GM19372 (cell line): ENCODE results near the gene KLK7.
"Not testable (repeated sequence)": the region's sequence is repeated elsewhere in the genome, so short reads cannot be mapped to it uniquely, and the experiment has no call there.

Experiments
- ATAC-seq: cut with Tn5 transposase; IDR thresholded peaks from one replicate; pipeline ENCODE4 v1.9.1; 2021; ENCODE audit warnings: mild to moderate bottlenecking, low read depth, moderate library complexity; ENCODE audit not compliant: unreplicated experiment

The KLK7 gene

DNA sequence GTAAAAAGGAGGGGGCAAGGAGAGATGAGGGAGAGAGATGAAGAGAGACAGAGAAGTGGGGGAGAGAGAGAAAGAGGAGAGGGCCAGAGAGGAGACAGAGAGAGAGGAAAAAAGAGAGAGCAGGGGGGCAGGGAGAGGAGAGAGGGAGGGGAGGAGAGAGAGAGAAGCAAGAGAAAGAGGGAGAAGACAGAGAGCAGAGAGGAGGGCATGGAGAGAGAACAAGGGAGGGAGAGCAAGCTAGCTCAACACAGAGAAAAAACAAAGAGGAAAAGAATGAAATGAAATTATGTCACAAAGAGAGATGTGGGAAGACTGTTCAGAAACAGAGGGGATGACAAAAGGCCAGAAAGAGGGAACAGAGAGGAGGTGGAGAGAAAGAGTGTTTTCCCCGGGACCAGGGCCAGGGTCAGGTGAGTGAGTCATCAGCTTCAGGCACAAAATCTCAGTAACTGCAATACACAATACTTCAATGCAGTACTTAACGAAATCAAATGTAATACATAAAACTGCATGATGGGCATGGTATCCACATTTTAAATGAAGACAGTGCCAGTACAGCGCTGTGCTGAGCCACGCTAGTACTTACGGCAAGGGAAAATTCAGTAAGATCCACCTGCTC, 4.8 kb downstream of the KLK7 start:
- ATAC-seq, result no peak

DNA sequence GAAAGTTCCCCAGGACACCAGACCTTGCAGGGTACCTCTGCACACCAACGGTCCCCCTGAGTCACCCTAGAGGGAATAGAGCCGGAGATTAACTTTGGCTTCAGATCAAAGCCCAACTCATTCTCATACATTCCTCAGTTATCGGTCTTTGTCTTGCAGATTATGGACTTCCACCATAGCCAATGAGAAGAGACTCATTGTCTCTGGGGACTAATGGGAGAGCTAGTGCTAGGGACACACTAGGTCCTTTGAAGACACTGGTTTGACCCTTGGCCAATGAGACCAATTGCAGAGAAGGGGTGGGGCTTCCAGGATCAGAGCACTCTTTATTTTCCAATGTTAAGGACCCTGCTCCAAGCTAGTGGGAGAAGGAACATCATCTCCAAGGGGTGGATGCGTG, 6.1 kb downstream of the KLK7 start:
- ATAC-seq, result no peak

GRCh38 chr19:50975766-50976165, 8.0 kb downstream of the KLK7 start:
- ATAC-seq, result no peak

- no peak for ATAC-seq
Observed at GRCh38 chr19:50974702-50975556, 8.8 kb downstream of the KLK7 start.

- no peak for ATAC-seq
Observed at GRCh38 chr19:50972795-50973376, 10.8 kb downstream of the KLK7 start.

DNA sequence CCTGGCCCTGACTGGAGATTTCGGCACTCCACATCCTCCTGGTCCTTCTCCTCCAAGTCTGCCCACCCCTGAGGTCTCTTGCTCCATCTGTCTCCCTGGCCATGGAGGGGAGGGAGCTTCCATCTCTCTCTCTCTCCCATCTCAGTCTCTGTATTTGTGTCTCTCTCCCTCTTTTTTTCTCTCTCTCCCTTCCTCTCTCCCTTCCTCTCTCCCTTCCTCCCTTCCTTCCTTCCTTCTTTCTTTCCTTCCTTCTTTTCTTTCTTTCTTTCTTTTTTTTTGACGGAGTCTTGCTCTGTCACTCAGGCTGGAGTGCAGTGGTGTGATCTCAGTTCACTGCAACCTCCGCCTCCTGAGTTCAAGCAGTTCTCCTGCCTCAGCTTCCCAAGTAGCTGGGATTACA, 13.9 kb downstream of the KLK7 start:
- not testable (repeated sequence) for ATAC-seq

GRCh38 chr19:50969413-50969760, 14.3 kb downstream of the KLK7 start, which contains the start of gene KLK6:
TSS of gene KLK6 (minus strand) at chr19:50969591. CDS start at chr19:50968104, 1,487 bp downstream.
- no peak for ATAC-seq

GRCh38 chr19:50968716-50969412, 14.9 kb downstream of the KLK7 start:
- ATAC-seq, result no peak

DNA sequence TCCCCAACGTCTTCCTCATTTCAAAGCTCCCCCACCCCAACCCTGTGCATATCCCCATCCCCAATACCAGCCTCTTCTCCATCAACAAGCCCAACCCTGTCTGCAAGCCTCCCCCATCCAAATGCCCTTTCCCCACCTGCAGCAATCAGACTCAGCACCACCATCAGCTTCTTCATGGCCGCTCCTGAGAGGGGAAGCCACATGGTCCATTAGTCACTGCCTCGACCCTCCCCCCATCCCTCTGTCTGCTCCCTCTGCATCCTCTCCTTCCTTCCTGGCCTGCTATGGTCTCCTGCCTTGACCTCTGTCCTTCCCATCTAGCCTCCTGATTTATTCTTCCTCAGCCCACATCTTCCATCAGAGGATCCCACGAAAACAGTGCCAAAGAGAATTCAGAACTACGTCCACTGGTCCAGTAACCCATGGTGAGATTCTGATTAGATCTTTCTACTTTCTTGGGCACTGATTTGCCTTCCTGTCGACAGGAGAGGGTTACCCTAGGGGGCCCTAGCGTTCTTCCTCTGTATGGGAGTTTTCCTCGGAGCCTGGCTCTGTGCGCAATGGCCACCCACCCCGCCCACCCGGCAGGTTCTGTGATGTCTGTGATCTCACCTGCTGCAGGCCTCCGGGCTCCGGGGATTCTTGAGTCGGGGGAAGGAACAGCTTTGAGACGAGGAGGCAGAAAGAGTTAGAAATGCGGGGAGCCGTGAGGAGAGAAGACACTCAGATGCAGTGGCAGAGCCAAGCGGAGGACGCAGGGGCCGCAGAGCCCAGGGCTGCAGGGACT, 15.6 kb downstream of the KLK7 start:
- ATAC-seq, result no peak

DNA sequence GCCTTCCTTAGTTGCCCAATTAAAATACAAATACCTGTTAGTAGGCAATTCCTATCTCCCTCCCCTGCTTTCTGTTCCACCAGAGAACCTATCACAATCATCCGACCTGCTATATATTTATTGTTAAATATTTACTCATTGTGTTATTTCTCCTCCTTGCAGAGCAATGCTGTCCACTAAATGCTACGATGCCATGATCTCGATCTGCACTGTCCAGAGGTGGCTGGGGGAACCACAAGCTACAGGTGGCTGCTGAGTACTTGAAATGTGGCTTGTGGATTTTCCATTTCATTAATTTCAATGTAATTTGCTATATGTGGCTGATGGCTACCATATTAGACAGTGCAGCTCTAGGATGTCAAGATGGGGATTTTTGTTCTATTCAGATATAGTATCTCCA, 19.5 kb downstream of the KLK7 start:
- ATAC-seq, result no peak

- ATAC-seq, result no peak
Observed at GRCh38 chr19:50963381-50963780, 20.3 kb downstream of the KLK7 start.

DNA sequence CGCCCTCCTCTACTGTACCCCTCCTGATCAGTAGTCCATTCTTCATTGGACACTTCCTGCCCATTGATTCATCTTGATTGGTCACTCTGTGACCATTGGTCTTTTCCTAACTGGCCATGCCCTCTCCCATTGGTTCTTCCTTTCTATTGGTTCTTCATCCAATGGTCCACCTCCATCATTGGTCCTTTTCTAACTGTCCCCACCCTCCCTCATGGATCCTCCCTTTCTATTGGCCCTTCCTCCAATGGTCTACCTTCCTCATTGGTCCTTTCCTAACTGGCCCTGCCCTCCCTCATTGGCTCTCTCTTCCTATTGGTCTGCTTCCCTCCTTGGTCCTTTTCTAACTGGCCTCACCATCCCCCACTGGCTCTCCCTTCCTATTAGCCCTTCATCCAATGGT, 21.5 kb downstream of the KLK7 start:
- ATAC-seq, result no peak

GRCh38 chr19:50959731-50960500, 23.8 kb downstream of the KLK7 start:
- ATAC-seq, result no peak

GRCh38 chr19:50957587-50957986, 26.1 kb downstream of the KLK7 start:
- no peak for ATAC-seq

GRCh38 chr19:50952910-50953309, 30.8 kb downstream of the KLK7 start, which contains the start of gene KLK5:
TSS of gene KLK5 (minus strand) at chr19:50953038. CDS start at chr19:50952657, 381 bp downstream.
- ATAC-seq, result no peak

GRCh38 chr19:50949861-50950260, 33.9 kb downstream of the KLK7 start:
- ATAC-seq, result no peak

DNA sequence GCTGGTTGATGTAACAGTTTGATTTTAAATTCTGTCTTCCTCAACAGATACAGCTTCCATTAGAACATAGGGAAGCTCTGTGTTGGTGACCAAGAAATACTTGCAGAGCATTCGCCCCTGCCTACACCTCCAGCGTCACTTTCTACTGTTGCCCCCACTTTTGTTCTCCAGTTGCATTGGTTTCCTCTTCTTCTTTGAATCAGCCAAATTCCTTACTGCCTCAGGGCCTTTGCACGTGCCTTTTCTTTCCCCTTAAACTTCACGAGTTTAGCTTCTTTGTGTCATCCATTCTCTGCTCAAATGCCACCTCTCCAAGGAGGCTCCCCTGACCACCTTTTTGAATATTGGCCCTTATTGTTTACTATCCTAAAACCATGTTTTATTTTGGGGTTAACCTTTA, 36.6 kb downstream of the KLK7 start:
- no peak for ATAC-seq

DNA sequence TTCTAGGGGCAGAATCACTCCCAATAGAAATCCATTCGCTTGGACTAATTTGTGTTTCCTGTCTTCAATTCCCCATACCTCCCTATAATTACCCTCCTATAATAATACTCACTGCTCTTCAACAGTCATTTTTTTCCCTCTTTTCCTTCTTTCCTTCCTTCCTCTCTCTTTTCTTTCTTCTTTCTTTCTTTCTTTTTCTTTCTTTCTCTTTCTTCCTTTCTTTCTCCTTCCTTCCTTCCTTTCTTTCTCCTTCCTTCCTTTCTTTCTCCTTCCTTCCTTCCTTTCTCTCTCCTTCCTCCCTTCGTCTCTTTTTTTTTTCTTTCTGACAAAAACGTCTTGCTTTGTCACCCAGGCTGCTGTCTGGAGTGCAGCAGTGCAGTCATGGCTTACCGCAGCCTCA, 38.9 kb downstream of the KLK7 start:
- ATAC-seq, result no peak

DNA sequence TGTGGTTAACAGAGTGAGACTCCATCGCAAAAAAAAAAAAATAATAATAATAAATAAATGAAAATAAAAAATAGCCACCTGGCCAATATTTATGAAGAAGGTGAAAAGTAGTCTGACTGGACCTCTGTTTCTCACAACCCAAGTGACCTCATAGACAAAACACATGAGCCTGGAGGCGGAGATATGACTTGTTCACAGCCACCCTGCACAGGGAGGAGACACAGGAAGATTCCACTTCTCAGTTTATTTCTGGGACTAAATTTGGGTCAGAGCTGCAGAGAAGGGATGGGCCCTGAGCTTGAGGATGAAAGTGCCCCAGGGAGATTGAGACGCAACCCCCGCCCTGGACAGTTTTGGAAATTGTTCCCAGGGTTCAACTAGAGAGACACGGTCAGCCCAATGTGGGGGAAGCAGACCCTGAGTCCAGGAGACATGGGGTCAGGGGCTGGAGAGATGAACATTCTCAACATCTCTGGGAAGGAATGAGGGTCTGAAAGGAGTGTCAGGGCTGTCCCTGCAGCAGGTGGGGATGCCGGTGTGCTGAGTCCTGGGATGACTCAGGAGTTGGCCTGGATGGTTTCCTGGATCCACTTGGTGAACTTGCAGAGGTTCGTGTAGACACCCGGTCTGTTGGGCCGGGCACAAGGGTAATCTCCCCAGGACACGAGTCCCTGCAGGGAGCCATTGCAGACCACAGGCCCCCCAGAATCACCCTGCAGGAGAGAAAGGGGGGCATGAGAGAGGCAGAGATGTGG, 40.5 kb downstream of the KLK7 start:
- no peak for ATAC-seq
